Measurements from ENCODE around the gene PLCL1. TPM values are rescaled to one million over a fixed set of nuclear protein-coding genes. Genes with fewer than 3 reads are reported as not detected.

Gene PLCL1
- polyA plus RNA-seq, 3 donors = 0.69 to 1.4 (median 0.79) TPM

GRCh38 chr2:197821550-197822289 is 17.3 kb downstream of the PLCL1 start:
- DNase-seq = peak; percentile 21 to 44 (median 31)
- Histone ChIP-seq H2AFZ (ENCODE audit: insufficient read depth, low read depth, low read length, poor library complexity, severe bottlenecking) (no peak overlapping the region), H3K79me2 (ENCODE audit: insufficient read depth, low read length) (no peaks in the 10 kb centered on the region), H3K36me3 (replicated peaks in 1 of 2; ENCODE audit: control insufficient read depth in 1 of 2, insufficient read depth in 2 of 2, low read length in 2 of 2) (no peaks in the 10 kb centered on the region), H3K27me3 (ENCODE audit: control insufficient read depth in 2 of 2, insufficient read depth in 2 of 2, low read length in 2 of 2) (no peaks in the 10 kb centered on the region), H3K9me3 (replicated peaks in 1 of 2; ENCODE audit: control insufficient read depth in 1 of 2, insufficient read depth in 1 of 2, low read length in 2 of 2) (no peaks in the 10 kb centered on the region), H3K27ac (ENCODE audit: low read depth in 1 of 2, low read length in 2 of 2) (no peak overlapping the region), H3K4me2 (replicated peaks; ENCODE audit: extremely low read depth, low read length, poor library complexity, severe bottlenecking) (no peak overlapping the region), H3K4me1 (ENCODE audit: control insufficient read depth in 1 of 2, insufficient read depth in 2 of 2, low read length in 2 of 2) (peaks cover 0 to 9% of the 10 kb centered on the region in 2 donors), H3K4me3 (replicated peaks in 1 of 3; ENCODE audit: low read depth in 2 of 3, low read length in 3 of 3) (no peak overlapping the region), H4K20me1 (ENCODE audit: insufficient read depth, low read length) (no peaks in the 10 kb centered on the region), H3K9ac (ENCODE audit: insufficient read depth, low read length, poor library complexity, severe bottlenecking) (no peak overlapping the region)
- Mint-ChIP-seq H3K4me3 (no peak overlapping the region), H3K36me3 (no peaks in the 10 kb centered on the region), H3K4me1 (peaks cover 15% of the 10 kb centered on the region), H3K27me3 (ENCODE audit: low read depth in 3 of 3) (no peaks in the 10 kb centered on the region), H3K9me3 (peaks cover 0 to 2% (median 0%) of the 10 kb centered on the region in 7 donors), H3K27ac (peak overlapping the region in 1 of 7 donors; percentile 14)
- WGBS (ENCODE audit: insufficient coverage) = 100% methylated on average over 2 of the region's 2 CpGs
- no peak for TF ChIP-seq CTCF (IDR thresholded peaks at IDR 0.05)
- intact Hi-C loops (cut with micrococcal nuclease) = no loop called here

- Mint-ChIP-seq H3K4me3 (no peak overlapping the region), H3K27me3 (ENCODE audit: low read depth in 3 of 3) (no peaks in the 10 kb centered on the region), H3K36me3 (no peaks in the 10 kb centered on the region), H3K4me1 (peaks cover 15% of the 10 kb centered on the region), H3K27ac (no peak overlapping the region), H3K9me3 (peaks cover 0 to 2% (median 0%) of the 10 kb centered on the region in 7 donors)
- H3K9me3 ChIP-seq (replicated peaks in 1 of 2; ENCODE audit: control insufficient read depth in 1 of 2, insufficient read depth in 1 of 2, low read length in 2 of 2) = no peaks in the 10 kb centered on the region
- H3K27me3 ChIP-seq (ENCODE audit: control insufficient read depth in 2 of 2, insufficient read depth in 2 of 2, low read length in 2 of 2) = no peaks in the 10 kb centered on the region
- no peak overlapping the region for H3K4me3 ChIP-seq (replicated peaks in 1 of 3; ENCODE audit: low read depth in 2 of 3, low read length in 3 of 3)
- H3K4me2 ChIP-seq (replicated peaks; ENCODE audit: extremely low read depth, low read length, poor library complexity, severe bottlenecking) = no peak overlapping the region
- peaks cover 0 to 9% of the 10 kb centered on the region in 2 donors for H3K4me1 ChIP-seq (ENCODE audit: control insufficient read depth in 1 of 2, insufficient read depth in 2 of 2, low read length in 2 of 2)
- no peak for DNase-seq
- H3K9ac ChIP-seq (ENCODE audit: insufficient read depth, low read length, poor library complexity, severe bottlenecking) = no peak overlapping the region
- WGBS (ENCODE audit: insufficient coverage) = no CpG with 5 or more reads among the region's 2 CpGs
- H3K27ac ChIP-seq (ENCODE audit: low read depth in 1 of 2, low read length in 2 of 2) = no peak overlapping the region
- intact Hi-C loops (cut with micrococcal nuclease) = no loop called here
- no peaks in the 10 kb centered on the region for H3K79me2 ChIP-seq (ENCODE audit: insufficient read depth, low read length)
- no peak for TF ChIP-seq CTCF (IDR thresholded peaks at IDR 0.05)
- H4K20me1 ChIP-seq (ENCODE audit: insufficient read depth, low read length) = no peaks in the 10 kb centered on the region
- H2AFZ ChIP-seq (ENCODE audit: insufficient read depth, low read depth, low read length, poor library complexity, severe bottlenecking) = no peak overlapping the region
- no peaks in the 10 kb centered on the region for H3K36me3 ChIP-seq (replicated peaks in 1 of 2; ENCODE audit: control insufficient read depth in 1 of 2, insufficient read depth in 2 of 2, low read length in 2 of 2)
Observed at GRCh38 chr2:197822333-197822732, 17.9 kb downstream of the PLCL1 start.

Measured in CD14-positive monocyte (primary cell).